ENCODE measurements around the gene ACAP3. TPM values are rescaled to one million over a fixed set of nuclear protein-coding genes. Genes with fewer than 3 reads are reported as not detected.

The ACAP3 gene
- total RNA-seq, 1 experiment from 2014 or later: 30.7 TPM

DNA sequence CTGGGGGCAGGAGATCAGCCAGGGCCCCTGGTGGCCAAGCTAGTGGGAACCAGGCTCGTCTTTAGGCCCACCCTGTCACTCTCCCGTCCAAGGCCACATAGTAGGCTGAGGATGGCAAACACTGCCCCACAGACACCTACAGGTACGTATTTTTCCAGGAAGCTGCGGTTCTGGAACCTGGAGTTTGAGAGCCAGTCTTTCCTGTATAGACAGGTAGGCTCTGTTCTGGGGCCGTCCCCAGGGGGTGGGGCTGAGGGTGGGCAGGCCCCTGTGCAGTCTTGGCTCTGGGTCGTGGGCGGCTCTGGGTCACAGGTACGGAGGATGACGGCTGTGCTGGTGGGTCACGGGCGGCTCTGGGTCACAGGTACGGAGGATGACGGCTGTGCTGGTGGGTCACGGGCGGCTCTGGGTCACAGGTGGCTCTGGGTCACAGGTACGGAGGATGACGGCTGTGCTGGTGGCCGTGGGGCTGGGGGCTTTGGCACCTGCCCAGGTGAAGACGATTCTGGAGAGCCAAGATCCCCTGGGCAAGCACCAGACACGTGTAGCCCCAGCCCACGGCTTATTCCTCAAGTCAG lies 2.8 kb upstream of the ACAP3 start:
- DNase-seq (ENCODE audit: low read depth, low spot score) (no peak), ATAC-seq (no peak)
- intact Hi-C loops (cut with micrococcal nuclease; ENCODE audit: unreplicated experiment) (no loop called here), in situ Hi-C loops (cut with HindIII; ENCODE audit: low pct_unique_long_range_greater_than_20kb, low sequenced_read_pairs) (no loop called here)
- Histone ChIP-seq H3K9me3 (ENCODE audit: control insufficient read depth, insufficient read depth, low read depth, low read length) (no peaks in the 10 kb centered on the region), H3K27me3 (ENCODE audit: control insufficient read depth, insufficient read depth, low read length) (no peaks in the 10 kb centered on the region), H3K4me3 (ENCODE audit: low read depth in 2 of 2, low read length in 2 of 2) (no peak overlapping the region; a peak in 1 of 4 replicates), H3K4me1 (ENCODE audit: control insufficient read depth, insufficient read depth, low read length) (peaks cover 24% of the 10 kb centered on the region), H3K36me3 (ENCODE audit: control insufficient read depth, insufficient read depth, low read length) (no peaks in the 10 kb centered on the region; the same call in 1 of the 2 replicates), H3K27ac (ENCODE audit: low read length) (no peak overlapping the region; the same call in 1 of the 2 replicates)
- ChIA-PET POLR2A (interaction anchor here (0.6 kb wide), 1 partner anchor 334 kb away, joined by 4 read pairs; no protein-coding TSS in a partner anchor), CTCF (interaction anchor here (0.6 to 1.0 kb wide), 2 partner anchors 20 to 31 kb away, joined by 3 to 11 read pairs; no protein-coding TSS in a partner anchor)
- TF ChIP-seq REST (IDR thresholded peaks at IDR 0.05; ENCODE audit: insufficient read depth in 1 of 2, low read depth in 2 of 2, low read length in 1 of 2) (no peak), POLR2AphosphoS5 (IDR thresholded peaks at IDR 0.05; ENCODE audit: low read depth, low read length) (no peak; the same call in 1 of the 2 replicates), CTCF (IDR thresholded peaks at IDR 0.05) (no peak), SIN3A (IDR thresholded peaks at IDR 0.05; ENCODE audit: borderline replicate concordance, insufficient read depth, low read depth, low read length) (no peak), TCF7L2 (IDR thresholded peaks at IDR 0.05; ENCODE audit: low read depth, low read length) (no peak)
- no TSS peak for BruUV-seq (replicated peaks)

GRCh38 chr1:1310109-1310385 lies 2.3 kb upstream of the ACAP3 start:
- ChIA-PET CTCF (interaction anchor here (0.6 kb wide), 2 partner anchors 31 to 189 kb away, joined by 7 to 11 read pairs; no protein-coding TSS in a partner anchor), POLR2A (interaction anchor here (0.6 kb wide), 1 partner anchor 334 kb away, joined by 4 read pairs; no protein-coding TSS in a partner anchor)
- Histone ChIP-seq H3K27ac (ENCODE audit: low read length) (peak overlapping the region; percentile 77), H3K4me3 (ENCODE audit: low read depth in 2 of 2, low read length in 2 of 2) (peak overlapping the region; percentile 64 to 72; a peak in 3 of 4 replicates), H3K27me3 (ENCODE audit: control insufficient read depth, insufficient read depth, low read length) (no peaks in the 10 kb centered on the region), H3K4me1 (ENCODE audit: control insufficient read depth, insufficient read depth, low read length) (peaks cover 30% of the 10 kb centered on the region), H3K9me3 (ENCODE audit: control insufficient read depth, insufficient read depth, low read depth, low read length) (no peaks in the 10 kb centered on the region), H3K36me3 (ENCODE audit: control insufficient read depth, insufficient read depth, low read length) (no peaks in the 10 kb centered on the region; the same call in 1 of the 2 replicates)
- intact Hi-C loops (cut with micrococcal nuclease; ENCODE audit: unreplicated experiment): no loop called here
- in situ Hi-C loops (cut with HindIII; ENCODE audit: low pct_unique_long_range_greater_than_20kb, low sequenced_read_pairs): no loop called here
- TF ChIP-seq TCF7L2 (IDR thresholded peaks at IDR 0.05; ENCODE audit: low read depth, low read length) (no peak), SIN3A (IDR thresholded peaks at IDR 0.05; ENCODE audit: borderline replicate concordance, insufficient read depth, low read depth, low read length) (no peak), REST (IDR thresholded peaks at IDR 0.05; ENCODE audit: insufficient read depth in 1 of 2, low read depth in 2 of 2, low read length in 1 of 2) (no peak), POLR2AphosphoS5 (IDR thresholded peaks at IDR 0.05; ENCODE audit: low read depth, low read length) (no peak), CTCF (IDR thresholded peaks at IDR 0.05) (no peak)
- no TSS peak for BruUV-seq (replicated peaks)
- ATAC-seq (no peak), DNase-seq (ENCODE audit: low read depth, low spot score) (no peak)

Measured in Panc1 (cell line).